GM12872 (cell line): ENCODE results near the gene RPS19.

Source experiments
- CTCF ChIP-seq: IDR thresholded peaks from 3 replicates; pipeline ENCODE4 v1.5.1; 2011; ENCODE audit warnings: low read depth, mild to moderate bottlenecking, low read length, moderate library complexity; ENCODE audit not compliant: insufficient read depth

RPS19 gene

GRCh38 chr19:41847351-41848105, 12.5 kb upstream of the RPS19 start:
- no peak for TF ChIP-seq CTCF

- TF ChIP-seq CTCF, result no peak
Measured at GRCh38 chr19:41848666-41849065, 11.4 kb upstream of the RPS19 start.

- TF ChIP-seq CTCF, result no peak
Measured at GRCh38 chr19:41849067-41849466, 11.0 kb upstream of the RPS19 start.

DNA sequence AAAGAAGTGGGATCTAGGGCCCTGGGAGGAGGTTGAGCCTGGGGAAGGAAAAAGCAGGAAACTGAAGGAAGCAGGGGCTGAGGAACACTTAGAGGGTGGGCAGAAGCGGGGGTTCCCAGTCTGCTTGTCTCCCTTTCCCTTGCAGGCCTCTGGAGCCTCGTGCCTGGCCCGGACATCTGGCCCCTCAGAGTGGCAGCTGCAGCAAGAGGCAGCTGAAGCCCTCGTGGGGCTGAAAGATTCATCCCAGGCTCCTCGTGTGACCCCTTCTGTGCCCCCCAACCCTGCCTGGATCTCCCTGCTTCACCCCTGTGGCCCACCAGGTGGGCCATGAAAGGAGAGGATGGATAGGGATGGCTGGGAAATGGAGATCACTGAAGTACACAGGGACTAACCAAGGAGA, 9.7 kb upstream of the RPS19 start:
- TF ChIP-seq CTCF, result no peak

- no peak for TF ChIP-seq CTCF
Measured at GRCh38 chr19:41851456-41851855, 8.6 kb upstream of the RPS19 start.

GRCh38 chr19:41853344-41853743, 6.7 kb upstream of the RPS19 start:
- TF ChIP-seq CTCF, result no peak

DNA sequence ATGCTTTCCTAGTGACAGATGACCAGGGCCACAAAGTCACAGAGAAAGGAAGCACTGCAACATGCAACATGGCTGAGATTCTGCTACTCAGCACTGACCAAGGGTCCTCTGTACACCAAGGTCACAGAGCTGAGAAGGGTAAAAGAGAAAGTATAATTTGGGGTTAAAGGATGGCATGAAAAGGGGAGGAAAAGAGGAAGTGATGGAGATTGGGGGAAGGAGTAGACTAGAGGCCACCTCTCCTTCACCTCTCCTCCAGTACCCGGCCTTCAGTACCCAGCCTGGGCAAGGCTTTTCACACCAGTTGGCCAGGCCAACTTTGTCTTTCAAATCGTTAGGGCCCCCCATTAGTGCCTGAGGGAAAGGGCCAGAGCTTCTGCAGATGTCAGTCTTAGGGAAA, 6.3 kb upstream of the RPS19 start:
- no peak for TF ChIP-seq CTCF
